Endothelial cell of umbilical vein (primary cell): ENCODE data around the gene NFATC2. TPM values are rescaled to one million over a fixed set of nuclear protein-coding genes. Genes with fewer than 3 reads are reported as not detected.

ENCODE experiments used
- BruUV-seq: library from RNA; stranded (reverse); fragments of 400-500 nt; replicated peaks from 2 replicates; lab custom pipeline; 2021; lab: Mats Ljungman, UMichigan
- CTCF ChIA-PET: fragments of 300-600, 350-600 bp; sonication (Branson Sonifier 250); formaldehyde crosslinking; loops from one replicate; lab custom pipeline; 2021; ENCODE audit warnings: antibody characterized with exemption, inconsistent platforms; lab: Charles Lee
- POLR2A ChIA-PET: fragments of 300-600, 350-600 bp; sonication (Branson Sonifier 250); formaldehyde crosslinking; loops from one replicate; lab custom pipeline; 2021; ENCODE audit warnings: antibody characterized with exemption, inconsistent platforms; lab: Charles Lee
- DNase-seq: peaks from one replicate; pipeline ENCODE4 v3.0.0-alpha.2; 2011; ENCODE audit warnings: low read depth, low spot score
- FAIRE-seq: peaks from 2 replicates; lab custom pipeline; 2011; peaks lifted over from hg19 to GRCh38; lab: Jason Lieb, UNC
- H2AFZ ChIP-seq: 2 replicates; pipeline ENCODE4 v1.6.0; 2012; ENCODE audit warnings: low read depth, low read length, control low read depth, inconsistent platforms
- H3K27ac ChIP-seq: 2 replicates; pipeline ENCODE4 v1.5.1; 2011; ENCODE audit warnings: low read depth, mild to moderate bottlenecking, control low read depth, low read length, moderate library complexity; ENCODE audit not compliant: insufficient read depth
- H3K27me3 ChIP-seq, 2 experiments: 2 replicates each; pipeline versions ENCODE4 v1.6.0 to v1.6.1; 2011; ENCODE audit warnings: low read length in 2 of 2, mixed read lengths in 1 of 2; ENCODE audit not compliant: control insufficient read depth in 2 of 2, insufficient read depth in 2 of 2
- H3K36me3 ChIP-seq, 2 experiments: 2 replicates in 1 of 2; 3 replicates in 1 of 2; pipeline ENCODE4 v1.5.1; 2011; ENCODE audit warnings: low read length in 2 of 2, mild to moderate bottlenecking in 1 of 2, moderate library complexity in 1 of 2; ENCODE audit not compliant: control insufficient read depth in 2 of 2, insufficient read depth in 2 of 2; ENCODE audit errors: extremely low read depth in 1 of 2
- H3K4me1 ChIP-seq: 3 replicates; pipeline ENCODE4 v1.5.1; 2011; ENCODE audit warnings: mild to moderate bottlenecking, low read length; ENCODE audit not compliant: control insufficient read depth, insufficient read depth; ENCODE audit errors: extremely low read depth
- H3K4me2 ChIP-seq: 2 replicates; pipeline ENCODE4 v1.6.1; 2011; ENCODE audit warnings: low read length, control low read depth, mixed read lengths; ENCODE audit not compliant: insufficient read depth
- H3K4me3 ChIP-seq, 3 experiments: fragments of 200-600 bp in 1 of 3; sonication (generic), shearing (Covaris generic) in 1 of 3; replicated peaks in 1 of 3; 2 replicates each; pipeline ENCODE4 v1.5.1; 2011 to 2016; ENCODE audit warnings: control low read depth in 3 of 3, low read length in 3 of 3, mild to moderate bottlenecking in 2 of 3, inconsistent platforms in 1 of 3, low read depth in 1 of 3, moderate library complexity in 1 of 3; ENCODE audit not compliant: insufficient read depth in 1 of 3
- H3K79me2 ChIP-seq: 2 replicates; pipeline ENCODE4 v1.6.0; 2012; ENCODE audit warnings: low read length, inconsistent platforms; ENCODE audit not compliant: control insufficient read depth, insufficient read depth
- H3K9ac ChIP-seq: replicated peaks from 2 replicates; pipeline ENCODE3; 2011; ENCODE audit warnings: low read length, control low read depth; ENCODE audit not compliant: insufficient read depth; ENCODE audit errors: extremely low read depth
- H3K9me1 ChIP-seq: replicated peaks from 3 replicates; pipeline ENCODE4 v1.6.0; 2011; ENCODE audit warnings: mild to moderate bottlenecking, low read length; ENCODE audit not compliant: control insufficient read depth, insufficient read depth; ENCODE audit errors: extremely low read depth
- H3K9me3 ChIP-seq: replicated peaks from 2 replicates; pipeline ENCODE4 v1.5.1; 2012; ENCODE audit warnings: low read length, inconsistent platforms; ENCODE audit not compliant: control insufficient read depth, insufficient read depth
- H4K20me1 ChIP-seq: replicated peaks from 2 replicates; pipeline ENCODE3; 2011; ENCODE audit warnings: mild to moderate bottlenecking, low read length; ENCODE audit not compliant: control insufficient read depth, insufficient read depth; ENCODE audit errors: extremely low read depth
- CTCF ChIP-seq, 2 donors: IDR thresholded peaks; 1 replicate in 1 of 2; 2 replicates in 1 of 2; pipeline ENCODE4 v1.5.1; 2011; ENCODE audit warnings: low read length in 2 of 2, mild to moderate bottlenecking in 2 of 2, moderate library complexity in 2 of 2, control low read depth in 1 of 2, inconsistent platforms in 1 of 2, low read depth in 1 of 2; ENCODE audit not compliant: insufficient read depth in 1 of 2; ENCODE audit errors: extremely low read depth in 1 of 2
- EZH2 ChIP-seq: IDR thresholded peaks from 2 replicates; pipeline ENCODE4 v1.6.1; 2012; ENCODE audit warnings: borderline replicate concordance, low read depth, mild to moderate bottlenecking, moderate library complexity, low read length, inconsistent platforms; ENCODE audit not compliant: severe bottlenecking
- FOS ChIP-seq: IDR thresholded peaks from 2 replicates; pipeline ENCODE4 v1.6.1; 2011; ENCODE audit warnings: mild to moderate bottlenecking, low read length, moderate library complexity, borderline replicate concordance; ENCODE audit not compliant: insufficient read depth
- GATA2 ChIP-seq: IDR thresholded peaks from 2 replicates; pipeline ENCODE4 v1.7.0; 2011; ENCODE audit warnings: low read depth, mild to moderate bottlenecking, moderate library complexity, mixed read lengths, low read length; ENCODE audit not compliant: insufficient read length, insufficient read depth
- JUN ChIP-seq: IDR thresholded peaks from 2 replicates; pipeline ENCODE4 v1.6.1; 2011; ENCODE audit warnings: borderline replicate concordance, low read depth; ENCODE audit not compliant: insufficient read length, insufficient read depth
- MAX ChIP-seq: IDR thresholded peaks from 2 replicates; pipeline ENCODE4 v1.6.1; 2011; ENCODE audit not compliant: insufficient read depth, insufficient read length
- MYC ChIP-seq: IDR thresholded peaks from one replicate; pipeline ENCODE4 v1.6.1; 2011; ENCODE audit warnings: mild to moderate bottlenecking, low read depth, low read length
- POLR2A ChIP-seq: IDR thresholded peaks from 2 replicates; pipeline ENCODE4 v1.6.1; 2012; ENCODE audit warnings: low read depth, mild to moderate bottlenecking, control low read depth, low read length
- POLR2AphosphoS5 ChIP-seq: IDR thresholded peaks from 2 replicates; pipeline ENCODE4 v1.6.1; 2012; ENCODE audit warnings: low read depth, mild to moderate bottlenecking, control low read depth, low read length, moderate library complexity; ENCODE audit not compliant: insufficient read depth
- dilution Hi-C: fragments of 300-500 bp; cut with MboI; formaldehyde crosslinking; loops from one replicate; pipeline ENCODE4 v1.15.0; 2019; ENCODE audit warnings: low sequenced_read_pairs; ENCODE audit not compliant: extremely low pct_ligation_motif_present
- intact Hi-C: fragments of 100-400 bp; cut with micrococcal nuclease; formaldehyde crosslinking; loops from one replicate; pipeline ENCODE4 v1.10.0; 2022
- polyA plus RNA-seq, 4 experiments: library from polyadenylated mRNA; depleted of rRNA in 3 of 4; stranded (reverse) in 3 of 4; unstranded in 1 of 4; fragments of >200 nt; gene quantifications; 2 replicates each; pipeline versions ENCODE4 v1.2.1 to v1.2.3, GENCODE V29; 2011 to 2012; ENCODE audit warnings: missing spikeins in 1 of 4
- total RNA-seq: library from RNA; stranded (reverse); gene quantifications from 2 replicates; pipeline ENCODE4 v1.2.3, GENCODE V29; 2021

NFATC2 gene
- total and polyA plus RNA-seq, 2 donors (not counting 3 experiments of a cell fraction or from before 2014, with no cell fraction given): 3.1 to 13.0 TPM

DNA sequence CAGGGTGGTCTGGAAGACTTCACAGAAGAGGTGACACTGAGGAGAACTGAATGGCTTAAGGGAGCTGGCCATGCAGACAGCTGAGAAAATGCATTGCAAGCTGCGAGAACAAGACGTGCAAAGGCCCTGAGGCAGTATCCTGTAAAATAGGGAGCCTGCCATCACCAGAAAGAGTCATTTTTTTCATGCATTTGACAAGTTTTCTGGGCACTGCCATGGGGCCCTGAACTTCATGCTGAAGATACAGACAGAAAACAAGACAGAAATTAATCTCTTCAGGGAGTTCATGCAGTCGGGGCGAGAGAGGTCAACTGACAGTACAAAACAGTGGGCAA lies 28.9 kb upstream of the NFATC2 start:
- FAIRE-seq: no peak
- no peaks in the 10 kb centered on the region for H3K79me2 ChIP-seq
- no TSS peak for BruUV-seq
- intact Hi-C loops (no loop called here), dilution Hi-C loops (no loop called here)
- H2AFZ ChIP-seq: no peak overlapping the region
- no peak overlapping the region for H3K4me2 ChIP-seq
- peaks cover 13% of the 10 kb centered on the region for H3K4me1 ChIP-seq
- DNase-seq: no peak
- H4K20me1 ChIP-seq: no peaks in the 10 kb centered on the region
- no peaks in the 10 kb centered on the region for H3K9me3 ChIP-seq
- no peak overlapping the region for H3K27ac ChIP-seq
- no peaks in the 10 kb centered on the region for H3K9me1 ChIP-seq
- H3K27me3 ChIP-seq: peaks cover 0 to 2% of the 10 kb centered on the region in 2 experiments
- no peak overlapping the region for H3K4me3 ChIP-seq
- ChIA-PET CTCF (interaction anchor here (1.1 to 1.2 kb wide), 2 partner anchors 23 to 53 kb away, joined by 3 to 7 read pairs; no protein-coding TSS in a partner anchor), POLR2A (no interaction called here)
- TF ChIP-seq POLR2A (no peak), JUN (no peak), MYC (no peak), EZH2 (no peak), MAX (no peak), FOS (no peak), POLR2AphosphoS5 (no peak), GATA2 (no peak), CTCF (IDR thresholded peaks at IDR 0.05; ENCODE audit: extremely low read depth in 1 of 2, insufficient read depth in 1 of 2, low read depth in 1 of 2, low read length in 2 of 2) (no peak)
- H3K9ac ChIP-seq: no peak overlapping the region
- H3K36me3 ChIP-seq: no peaks in the 10 kb centered on the region
